ENCODE measurements around the gene TSNAXIP1.
A peak's percentile ranks its signal among the peaks of the same experiment; 100 is the strongest.

Gene TSNAXIP1

DNA sequence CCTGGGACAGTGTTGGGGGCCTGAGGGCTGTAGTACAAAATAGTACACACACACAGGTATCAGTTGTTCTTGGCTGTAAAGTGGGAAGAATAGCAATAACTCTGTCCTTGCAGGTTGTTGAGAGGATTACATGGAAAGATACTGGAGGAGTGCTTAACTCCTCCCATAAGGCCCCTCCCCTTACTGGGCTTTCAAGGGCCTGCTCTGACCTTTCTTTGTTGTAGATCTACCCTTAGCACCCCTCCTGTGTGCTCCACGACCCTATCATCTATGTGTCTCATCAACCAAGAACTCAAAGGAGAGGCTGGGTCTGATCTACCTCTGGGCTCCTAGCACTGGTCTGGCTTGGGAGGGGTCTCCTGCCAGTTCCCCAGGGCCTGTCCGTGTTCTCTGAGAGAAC is 57.9 kb downstream of the TSNAXIP1 start:
- WGBS (ENCODE audit: insufficient coverage), result 89% methylated on average over 2 of the region's 2 CpGs
- H3K4me3 ChIP-seq (ENCODE audit: control insufficient read depth in 1 of 7, extremely low read depth in 1 of 7, insufficient read depth in 4 of 7, low read depth in 2 of 7, low read length in 6 of 7), result no peak overlapping the region
- H3K27me3 ChIP-seq (replicated peaks in 2 of 5; ENCODE audit: control insufficient read depth in 4 of 5, insufficient read depth in 5 of 5, low read length in 4 of 5), result no peaks in the 10 kb centered on the region
- ChIA-PET POLR2A (no interaction called here), CTCF (interaction anchor here (1.0 to 18.2 kb wide), 11 partner anchors 13 to 195 kb away, joined by 3 to 155 read pairs (median 7); partner anchors contain the start of genes CENPT and NUTF2)
- no peak overlapping the region for H3K27ac ChIP-seq (ENCODE audit: insufficient read depth in 1 of 2, low read depth in 1 of 2, low read length in 2 of 2, poor library complexity in 1 of 2, severe bottlenecking in 2 of 2)
- no peaks in the 10 kb centered on the region for H3K9me3 ChIP-seq (ENCODE audit: control extremely low read depth in 1 of 5, control insufficient read depth in 4 of 5, insufficient read depth in 2 of 5, low read depth in 1 of 5, low read length in 4 of 5)
- H3K36me3 ChIP-seq (ENCODE audit: control insufficient read depth in 4 of 4, insufficient read depth in 4 of 4, low read length in 3 of 4), result peaks cover 9 to 69% (median 34%) of the 10 kb centered on the region in 4 experiments
- no peaks in the 10 kb centered on the region for H3K4me1 ChIP-seq (ENCODE audit: control extremely low read depth in 1 of 4, control insufficient read depth in 4 of 4, insufficient read depth in 4 of 4, low read length in 3 of 4)
- DNase-seq, result peak in 1 of 3 donors; percentile 18

GRCh38 chr16:67865318-67865717 is 58.6 kb downstream of the TSNAXIP1 start:
- Histone ChIP-seq H3K4me1 (ENCODE audit: control extremely low read depth in 1 of 4, control insufficient read depth in 4 of 4, insufficient read depth in 4 of 4, low read length in 3 of 4) (no peaks in the 10 kb centered on the region), H3K4me3 (ENCODE audit: control insufficient read depth in 1 of 7, extremely low read depth in 1 of 7, insufficient read depth in 4 of 7, low read depth in 2 of 7, low read length in 6 of 7) (no peak overlapping the region), H3K9me3 (ENCODE audit: control extremely low read depth in 1 of 5, control insufficient read depth in 4 of 5, insufficient read depth in 2 of 5, low read depth in 1 of 5, low read length in 4 of 5) (no peaks in the 10 kb centered on the region), H3K36me3 (ENCODE audit: control insufficient read depth in 4 of 4, insufficient read depth in 4 of 4, low read length in 3 of 4) (peaks cover 10 to 74% (median 38%) of the 10 kb centered on the region in 4 experiments), H3K27ac (ENCODE audit: insufficient read depth in 1 of 2, low read depth in 1 of 2, low read length in 2 of 2, poor library complexity in 1 of 2, severe bottlenecking in 2 of 2) (no peak overlapping the region), H3K27me3 (replicated peaks in 2 of 5; ENCODE audit: control insufficient read depth in 4 of 5, insufficient read depth in 5 of 5, low read length in 4 of 5) (no peaks in the 10 kb centered on the region)
- ChIA-PET CTCF (interaction anchor here (0.6 to 18.2 kb wide), 17 partner anchors 12 to 344 kb away, joined by 3 to 155 read pairs (median 4); partner anchors contain the start of genes CENPT, NUTF2 and TSNAXIP1), POLR2A (interaction anchor here (0.6 kb wide), 1 partner anchor 193 kb away, joined by 3 read pairs; no protein-coding TSS in a partner anchor)
- DNase-seq, result peak; percentile 47 to 73 (median 69)
- 100% methylated on average over 2 of the region's 2 CpGs for WGBS (ENCODE audit: insufficient coverage)

- CTCF ChIA-PET, result interaction anchor here (0.9 to 18.2 kb wide), 8 partner anchors 11 to 347 kb away, joined by 3 to 155 read pairs (median 5); partner anchors contain the start of genes CENPT and NUTF2
Measured at GRCh38 chr16:67868290-67868689, 61.6 kb downstream of the TSNAXIP1 start.

DNA sequence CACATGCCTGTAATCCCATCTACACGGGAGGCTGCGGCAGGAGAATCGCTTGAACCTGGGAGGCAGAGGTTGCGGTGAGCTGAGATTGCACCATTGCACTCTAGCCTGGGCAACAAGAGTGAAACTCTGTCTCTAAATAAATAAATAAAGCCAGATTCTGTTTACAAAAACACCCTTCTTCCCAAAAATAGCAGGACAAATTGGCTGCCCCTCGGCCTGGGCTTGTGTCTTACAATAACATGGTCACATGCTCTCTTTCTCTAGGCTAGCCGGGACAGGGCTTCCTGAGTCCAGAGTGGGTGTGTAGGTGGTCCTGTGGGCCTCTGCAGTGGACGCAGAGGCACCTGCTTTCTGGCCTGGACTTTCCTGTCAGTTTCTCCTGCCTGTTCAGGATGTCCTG is 63.0 kb downstream of the TSNAXIP1 start:
- no peaks in the 10 kb centered on the region for H3K9me3 ChIP-seq (ENCODE audit: control extremely low read depth in 1 of 5, control insufficient read depth in 4 of 5, insufficient read depth in 2 of 5, low read depth in 1 of 5, low read length in 4 of 5)
- no peaks in the 10 kb centered on the region for H3K27me3 ChIP-seq (replicated peaks in 2 of 5; ENCODE audit: control insufficient read depth in 4 of 5, insufficient read depth in 5 of 5, low read length in 4 of 5)
- peaks cover 7 to 32% (median 22%) of the 10 kb centered on the region in 4 experiments for H3K4me1 ChIP-seq (ENCODE audit: control extremely low read depth in 1 of 4, control insufficient read depth in 4 of 4, insufficient read depth in 4 of 4, low read length in 3 of 4)
- peaks cover 2 to 58% (median 33%) of the 10 kb centered on the region in 4 experiments for H3K36me3 ChIP-seq (ENCODE audit: control insufficient read depth in 4 of 4, insufficient read depth in 4 of 4, low read length in 3 of 4)
- no peak overlapping the region for H3K27ac ChIP-seq (ENCODE audit: insufficient read depth in 1 of 2, low read depth in 1 of 2, low read length in 2 of 2, poor library complexity in 1 of 2, severe bottlenecking in 2 of 2)
- no peak overlapping the region for H3K4me3 ChIP-seq (ENCODE audit: control insufficient read depth in 1 of 7, extremely low read depth in 1 of 7, insufficient read depth in 4 of 7, low read depth in 2 of 7, low read length in 6 of 7)
- DNase-seq, result no peak
- ChIA-PET CTCF (interaction anchor here (0.7 to 18.2 kb wide), 8 partner anchors 10 to 202 kb away, joined by 3 to 155 read pairs (median 4); partner anchors contain the start of genes CENPT and NUTF2), POLR2A (no interaction called here)
- WGBS (ENCODE audit: insufficient coverage), result 95% methylated on average over 7 of the region's 7 CpGs

More at GRCh38 chr16:67868290-67868689, 61.6 kb downstream of the TSNAXIP1 start:
- Histone ChIP-seq H3K9me3 (ENCODE audit: control extremely low read depth in 1 of 5, control insufficient read depth in 4 of 5, insufficient read depth in 2 of 5, low read depth in 1 of 5, low read length in 4 of 5) (no peaks in the 10 kb centered on the region), H3K4me3 (ENCODE audit: control insufficient read depth in 1 of 7, extremely low read depth in 1 of 7, insufficient read depth in 4 of 7, low read depth in 2 of 7, low read length in 6 of 7) (no peak overlapping the region), H3K27me3 (replicated peaks in 2 of 5; ENCODE audit: control insufficient read depth in 4 of 5, insufficient read depth in 5 of 5, low read length in 4 of 5) (no peaks in the 10 kb centered on the region), H3K36me3 (ENCODE audit: control insufficient read depth in 4 of 4, insufficient read depth in 4 of 4, low read length in 3 of 4) (peaks cover 2 to 62% (median 34%) of the 10 kb centered on the region in 4 experiments), H3K27ac (ENCODE audit: insufficient read depth in 1 of 2, low read depth in 1 of 2, low read length in 2 of 2, poor library complexity in 1 of 2, severe bottlenecking in 2 of 2) (peak overlapping the region in 1 of 2 experiments; percentile 8), H3K4me1 (ENCODE audit: control extremely low read depth in 1 of 4, control insufficient read depth in 4 of 4, insufficient read depth in 4 of 4, low read length in 3 of 4) (peaks cover 0 to 19% (median 8%) of the 10 kb centered on the region in 4 experiments)
- POLR2A ChIA-PET, result no interaction called here
- 98% methylated on average over 6 of the region's 6 CpGs for WGBS (ENCODE audit: insufficient coverage)
- DNase-seq, result no peak

DNA sequence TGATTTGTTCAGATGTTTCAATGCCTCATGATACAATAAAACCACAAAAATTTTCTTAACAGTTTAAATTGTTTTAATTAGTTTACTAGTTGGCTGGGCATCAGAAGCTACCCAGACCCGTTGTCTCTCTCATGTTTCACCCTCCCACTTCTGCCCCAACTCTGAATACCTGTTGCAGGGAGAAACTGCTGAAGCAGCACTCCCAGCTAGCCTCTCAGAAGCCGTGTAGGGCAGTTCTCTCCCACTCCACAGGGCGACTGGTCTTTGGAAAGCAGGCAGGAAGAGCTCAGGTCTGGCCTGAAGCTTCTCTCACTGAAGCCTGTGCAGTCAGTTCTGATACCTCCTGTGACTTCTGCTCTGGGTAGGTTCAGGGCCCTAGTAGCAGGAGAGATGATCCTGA is 64.6 kb downstream of the TSNAXIP1 start:
- ChIA-PET POLR2A (no interaction called here), CTCF (interaction anchor here (0.8 to 18.2 kb wide), 9 partner anchors 9 to 66 kb away, joined by 3 to 155 read pairs (median 4); partner anchors contain the start of genes CENPT and NUTF2)
- WGBS (ENCODE audit: insufficient coverage), result 100% methylated on average over 3 of the region's 3 CpGs
- Histone ChIP-seq H3K9me3 (ENCODE audit: control extremely low read depth in 1 of 5, control insufficient read depth in 4 of 5, insufficient read depth in 2 of 5, low read depth in 1 of 5, low read length in 4 of 5) (no peaks in the 10 kb centered on the region), H3K36me3 (ENCODE audit: control insufficient read depth in 4 of 4, insufficient read depth in 4 of 4, low read length in 3 of 4) (peaks cover 2 to 57% (median 30%) of the 10 kb centered on the region in 4 experiments), H3K4me3 (ENCODE audit: control insufficient read depth in 1 of 7, extremely low read depth in 1 of 7, insufficient read depth in 4 of 7, low read depth in 2 of 7, low read length in 6 of 7) (no peak overlapping the region), H3K27ac (ENCODE audit: insufficient read depth in 1 of 2, low read depth in 1 of 2, low read length in 2 of 2, poor library complexity in 1 of 2, severe bottlenecking in 2 of 2) (no peak overlapping the region), H3K4me1 (ENCODE audit: control extremely low read depth in 1 of 4, control insufficient read depth in 4 of 4, insufficient read depth in 4 of 4, low read length in 3 of 4) (peaks cover 7 to 33% (median 27%) of the 10 kb centered on the region in 4 experiments), H3K27me3 (replicated peaks in 2 of 5; ENCODE audit: control insufficient read depth in 4 of 5, insufficient read depth in 5 of 5, low read length in 4 of 5) (no peaks in the 10 kb centered on the region)
- DNase-seq, result no peak

GRCh38 chr16:67872131-67872630 is 65.5 kb downstream of the TSNAXIP1 start:
- ChIA-PET POLR2A (no interaction called here), CTCF (interaction anchor here (0.8 to 18.2 kb wide), 6 partner anchors 8 to 57 kb away, joined by 3 to 155 read pairs (median 4); partner anchors contain the start of genes CENPT and NUTF2)
- peak in 1 of 3 donors; percentile 12 for DNase-seq
- Histone ChIP-seq H3K36me3 (ENCODE audit: control insufficient read depth in 4 of 4, insufficient read depth in 4 of 4, low read length in 3 of 4) (peaks cover 9 to 61% (median 35%) of the 10 kb centered on the region in 4 experiments), H3K27me3 (replicated peaks in 2 of 5; ENCODE audit: control insufficient read depth in 4 of 5, insufficient read depth in 5 of 5, low read length in 4 of 5) (no peaks in the 10 kb centered on the region), H3K27ac (ENCODE audit: insufficient read depth in 1 of 2, low read depth in 1 of 2, low read length in 2 of 2, poor library complexity in 1 of 2, severe bottlenecking in 2 of 2) (peak overlapping the region; percentile 56 to 91), H3K9me3 (ENCODE audit: control extremely low read depth in 1 of 5, control insufficient read depth in 4 of 5, insufficient read depth in 2 of 5, low read depth in 1 of 5, low read length in 4 of 5) (no peaks in the 10 kb centered on the region), H3K4me3 (ENCODE audit: control insufficient read depth in 1 of 7, extremely low read depth in 1 of 7, insufficient read depth in 4 of 7, low read depth in 2 of 7, low read length in 6 of 7) (peak overlapping the region in 6 of 7 experiments; percentile 83 to 98 (median 90)), H3K4me1 (ENCODE audit: control extremely low read depth in 1 of 4, control insufficient read depth in 4 of 4, insufficient read depth in 4 of 4, low read length in 3 of 4) (peaks cover 7 to 33% (median 27%) of the 10 kb centered on the region in 4 experiments)
- WGBS (ENCODE audit: insufficient coverage), result 11% methylated on average over 1 of the region's 2 CpGs
